HL-60/S4 (cell line): ENCODE measurements around the gene CHRM1.
"Not testable (repeated sequence)": the region's sequence is repeated elsewhere in the genome, so short reads cannot be mapped to it uniquely, and the experiment has no call there.

Source experiments
- in situ Hi-C: fragments of 300-500 bp; cut with MboI; formaldehyde crosslinking; loops from 2 replicates; pipeline ENCODE4 v1.14.3; 2022; ENCODE audit warnings: low sequenced_read_pairs

Gene CHRM1

GRCh38 chr11:62921201-62921572 lies at the start of gene CHRM1:
Gene CHRM1, minus strand, starts transcription at chr11:62921363. Its CDS starts 10,263 bp downstream, at chr11:62911100.
- in situ Hi-C loops: loop anchor here (25.0 kb wide), 1 partner anchor 291 kb away; no protein-coding TSS in a partner anchor

DNA sequence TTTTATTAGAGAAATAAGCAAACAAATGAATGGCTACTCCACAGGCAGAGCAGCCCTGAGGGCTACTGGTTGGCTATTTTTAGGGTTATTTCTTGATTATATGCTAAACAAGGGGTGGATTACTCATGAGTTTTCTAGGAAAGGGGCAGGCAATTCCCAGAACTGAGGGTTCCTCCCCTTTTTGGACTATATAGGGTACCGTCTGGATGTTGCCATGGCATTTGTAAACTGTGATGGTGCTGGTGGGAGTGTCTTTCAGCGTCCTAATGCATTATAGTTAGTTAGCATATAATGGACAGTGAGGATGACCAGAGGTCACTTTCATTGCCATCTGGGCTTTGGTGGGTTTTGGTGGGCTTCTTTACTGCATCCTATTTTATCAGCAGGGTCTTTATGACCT lies 44.4 kb upstream of the CHRM1 start:
- in situ Hi-C loops: no loop called here

GRCh38 chr11:62962391-62962790 lies 41.2 kb upstream of the CHRM1 start:
- in situ Hi-C loops: no loop called here

DNA sequence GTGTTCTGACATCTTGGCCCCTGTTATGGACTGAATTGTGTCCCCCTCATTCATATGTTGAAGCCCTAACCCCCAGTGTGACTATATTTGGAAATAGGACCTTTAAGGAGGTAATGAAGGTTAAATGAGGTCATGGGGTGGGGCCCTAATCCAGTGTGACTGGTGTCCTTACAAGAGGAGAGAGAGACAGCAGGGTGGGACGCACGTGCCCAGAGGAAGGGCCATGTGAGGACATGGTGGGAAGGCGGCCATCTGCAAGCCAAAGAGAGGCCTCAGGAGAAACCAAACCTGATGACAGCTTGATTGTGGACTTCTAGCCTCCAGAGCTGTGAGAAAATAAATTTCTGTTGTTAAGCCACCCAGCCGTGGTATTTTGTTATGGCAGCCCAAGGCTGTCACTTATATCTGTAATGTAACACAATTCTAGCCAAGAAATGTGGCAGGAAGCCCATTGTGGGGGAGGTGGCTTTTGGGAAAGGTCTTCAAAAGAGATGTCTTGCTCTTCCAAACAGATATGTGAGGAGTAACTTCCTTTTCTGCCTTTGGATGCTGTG lies 39.9 kb upstream of the CHRM1 start:
- in situ Hi-C loops: no loop called here

DNA sequence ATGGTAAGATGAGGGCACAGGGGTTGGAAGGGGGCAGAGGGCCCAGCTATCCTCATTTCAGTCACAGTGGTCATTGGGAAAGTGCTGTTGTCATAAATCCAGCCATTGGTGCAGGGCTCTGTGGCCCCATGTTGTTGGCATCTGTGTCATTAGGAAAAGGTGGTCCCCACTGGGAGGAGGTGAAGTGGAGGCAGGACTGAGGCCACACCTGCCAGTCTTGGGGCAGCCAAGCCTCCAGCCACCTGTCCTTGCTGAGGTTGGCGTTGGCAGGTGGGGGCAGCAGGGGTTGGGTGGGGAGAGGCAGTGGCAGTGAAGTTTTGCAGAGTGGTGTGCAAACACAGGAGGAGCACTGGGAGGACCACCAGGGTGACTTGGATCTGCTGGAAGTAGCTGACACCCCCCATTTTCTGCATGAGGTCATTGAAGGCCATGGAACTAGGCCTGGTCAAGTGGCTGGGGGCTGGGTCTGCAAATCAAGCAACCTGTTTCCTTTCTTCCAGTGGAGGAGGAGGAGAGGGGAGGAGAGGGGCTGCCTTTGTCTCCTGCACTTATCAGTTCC lies 38.3 kb upstream of the CHRM1 start:
- in situ Hi-C loops: no loop called here

- in situ Hi-C loops: no loop called here
Measured at GRCh38 chr11:62958547-62959421, 37.6 kb upstream of the CHRM1 start.

GRCh38 chr11:62957147-62957546 lies 36.0 kb upstream of the CHRM1 start:
- in situ Hi-C loops: no loop called here

- in situ Hi-C loops: no loop called here
Measured at GRCh38 chr11:62954478-62954877, 33.3 kb upstream of the CHRM1 start.

GRCh38 chr11:62953811-62954210 lies 32.6 kb upstream of the CHRM1 start:
- in situ Hi-C loops: no loop called here

- in situ Hi-C loops: no loop called here
Measured at GRCh38 chr11:62948765-62949320, 27.7 kb upstream of the CHRM1 start.

DNA sequence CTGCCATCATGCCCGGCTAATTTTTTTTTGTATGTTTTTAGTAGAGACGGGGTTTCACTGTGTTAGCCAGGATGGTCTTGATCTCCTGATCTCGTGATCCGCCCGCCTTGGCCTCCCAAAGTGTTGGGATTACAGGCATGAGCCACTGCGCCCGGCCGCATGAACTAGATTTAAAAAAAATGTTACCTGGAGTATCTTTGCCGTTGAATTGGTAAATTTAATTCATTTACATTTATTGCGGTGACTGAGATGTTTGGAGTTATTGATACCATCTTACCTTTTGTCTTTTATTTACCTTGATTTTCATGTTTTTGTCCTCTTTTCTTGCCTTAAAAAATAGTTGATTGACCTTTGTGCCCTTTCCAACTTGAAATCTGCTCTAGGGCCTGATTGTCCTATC lies 24.4 kb upstream of the CHRM1 start:
- in situ Hi-C loops: not testable (repeated sequence)

GRCh38 chr11:62937528-62937927 lies 16.4 kb upstream of the CHRM1 start:
- in situ Hi-C loops: not testable (repeated sequence)

DNA sequence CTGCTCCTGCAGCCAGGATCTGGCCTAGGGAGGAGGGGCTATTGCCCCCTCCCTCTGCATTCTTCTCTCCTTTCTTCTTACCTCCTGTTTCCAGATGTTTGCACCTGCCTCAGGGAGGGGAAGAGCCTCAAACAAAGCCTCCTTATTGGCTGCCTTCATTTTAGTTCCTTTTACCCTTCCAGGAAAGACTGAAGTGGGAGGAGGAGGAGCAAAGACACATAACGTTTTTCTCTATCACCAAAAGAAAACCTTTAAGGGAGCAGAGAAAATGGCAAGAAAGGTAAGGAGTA lies 13.3 kb upstream of the CHRM1 start:
- in situ Hi-C loops: no loop called here

DNA sequence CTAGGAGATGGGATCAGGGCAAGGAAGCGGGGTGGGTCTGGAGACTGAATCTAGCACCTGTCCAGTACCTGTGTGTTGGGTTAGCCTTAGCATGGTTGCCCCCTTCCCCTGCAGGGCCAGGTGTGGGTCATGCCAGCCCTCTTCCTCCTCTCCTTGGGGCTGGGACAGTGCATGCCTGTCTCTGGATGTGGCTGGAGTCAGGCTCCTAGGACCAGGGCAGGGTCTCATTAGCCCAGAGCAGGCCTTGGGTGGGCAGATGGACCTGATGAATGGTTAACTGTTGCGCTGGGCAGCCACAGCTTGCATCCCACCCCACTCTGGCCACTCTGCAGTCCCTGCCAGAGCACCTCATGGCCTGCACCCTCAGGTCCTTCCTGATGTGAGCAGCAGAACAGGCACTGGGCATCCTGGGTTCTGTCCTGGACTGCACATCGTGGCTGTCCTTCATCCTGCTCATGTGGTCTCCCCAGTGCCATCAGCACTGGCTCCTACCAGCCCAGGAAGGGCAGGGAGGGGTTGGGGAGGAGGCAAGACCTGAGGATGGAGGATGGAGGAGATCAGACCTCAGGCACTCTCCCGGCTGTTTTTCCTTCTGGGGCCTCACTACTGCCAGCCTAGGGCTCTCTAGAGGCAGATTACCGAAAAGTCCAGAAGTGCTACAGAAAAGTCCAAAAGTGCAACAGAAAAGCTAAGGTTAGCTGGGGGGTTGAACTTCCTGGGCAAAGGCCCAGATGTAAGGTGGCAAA lies 12.8 kb upstream of the CHRM1 start:
- in situ Hi-C loops: no loop called here

DNA sequence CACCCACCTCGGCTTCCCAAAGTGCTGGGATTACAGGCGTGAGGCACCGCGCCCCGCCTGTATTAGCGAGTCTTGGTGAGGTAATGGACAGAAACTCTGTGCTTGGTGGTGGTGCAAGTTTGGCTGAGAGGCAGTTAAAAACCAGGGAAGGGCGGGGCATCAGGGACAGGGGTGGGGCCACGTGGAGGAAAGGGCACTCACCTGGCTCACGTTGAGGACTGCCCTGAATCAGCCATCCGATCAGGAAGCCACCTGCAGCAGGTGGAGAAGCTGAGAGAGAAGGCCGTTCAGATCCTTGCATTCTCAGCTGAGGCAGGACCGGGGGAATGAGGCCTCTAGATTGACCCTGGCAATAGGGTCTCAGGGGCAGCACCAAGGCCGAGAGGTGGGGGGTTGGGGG lies 12.1 kb upstream of the CHRM1 start:
- in situ Hi-C loops: no loop called here

GRCh38 chr11:62931499-62932278 lies 10.5 kb upstream of the CHRM1 start:
- in situ Hi-C loops: no loop called here

- in situ Hi-C loops: no loop called here
Measured at GRCh38 chr11:62930666-62931065, 9.5 kb upstream of the CHRM1 start.

- in situ Hi-C loops: no loop called here
Measured at GRCh38 chr11:62930157-62930556, 9.0 kb upstream of the CHRM1 start.

DNA sequence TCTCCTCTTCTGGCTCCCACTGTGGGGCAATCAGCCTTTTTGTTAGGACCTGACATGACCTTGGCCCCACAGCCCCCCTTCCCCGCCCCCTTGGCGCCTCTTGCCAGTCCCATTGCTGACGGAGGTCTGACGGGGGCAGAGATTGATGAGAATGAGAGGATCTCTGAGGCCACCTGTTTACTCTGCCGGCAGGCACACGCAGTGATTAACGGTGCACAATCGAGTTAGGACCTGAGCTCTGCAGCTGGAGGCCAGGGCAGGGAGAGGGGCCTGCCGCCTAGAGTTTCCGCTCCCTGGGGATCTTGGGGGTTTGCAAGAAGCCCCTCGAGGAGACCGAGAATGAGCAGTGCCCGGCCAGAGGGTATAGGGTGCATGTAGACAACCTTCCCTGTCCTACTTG lies 6.8 kb upstream of the CHRM1 start:
- in situ Hi-C loops: no loop called here

DNA sequence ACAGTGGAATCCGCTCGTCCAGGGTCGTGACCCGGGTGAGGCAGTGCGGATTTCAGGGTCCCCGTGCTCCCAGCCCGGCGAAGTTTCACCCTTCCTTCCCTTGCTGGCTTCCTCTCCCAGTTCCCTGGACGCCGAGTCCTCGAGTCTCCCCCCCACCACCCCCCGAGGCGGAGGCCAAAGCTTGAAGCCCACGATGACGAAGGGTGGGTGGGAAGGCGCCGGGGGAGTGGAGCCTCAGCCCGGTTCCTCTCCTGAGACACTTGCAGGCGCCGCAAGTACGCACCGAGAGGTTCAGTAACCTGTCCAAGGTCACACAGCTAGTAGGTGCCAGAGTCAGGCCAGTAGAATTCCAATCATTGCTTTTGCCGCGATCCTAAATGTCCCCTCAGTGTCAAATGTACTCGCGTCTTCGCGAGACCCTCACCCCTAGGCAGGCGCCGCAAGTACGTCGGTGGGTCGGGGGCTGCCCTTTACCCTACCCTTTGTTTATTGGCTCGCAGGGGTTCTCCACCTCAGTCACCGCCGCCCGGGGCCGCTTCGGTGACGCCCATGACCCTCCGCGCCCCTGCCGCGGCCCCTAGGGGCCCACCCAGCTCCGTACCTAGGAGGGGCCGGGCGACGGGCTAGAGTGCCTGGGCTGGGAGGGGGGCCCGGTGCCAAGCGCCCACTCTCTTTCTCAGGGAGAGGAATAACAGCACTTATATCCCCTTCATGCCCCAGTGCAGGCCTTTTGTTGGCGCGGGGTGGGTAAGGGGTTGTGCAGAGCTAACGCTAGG lies 5.7 kb upstream of the CHRM1 start:
- in situ Hi-C loops: no loop called here
